SHP77 (cell line): ENCODE data around the gene ZNF30.
"Not testable (repeated sequence)": the region's sequence is repeated elsewhere in the genome, so short reads cannot be mapped to it uniquely, and the experiment has no call there.

Experiments
- DNase-seq, 2 experiments: peaks; one replicate each; lab custom pipeline; 2025; lab: John Stamatoyannopoulos, UW

The ZNF30 gene

DNA sequence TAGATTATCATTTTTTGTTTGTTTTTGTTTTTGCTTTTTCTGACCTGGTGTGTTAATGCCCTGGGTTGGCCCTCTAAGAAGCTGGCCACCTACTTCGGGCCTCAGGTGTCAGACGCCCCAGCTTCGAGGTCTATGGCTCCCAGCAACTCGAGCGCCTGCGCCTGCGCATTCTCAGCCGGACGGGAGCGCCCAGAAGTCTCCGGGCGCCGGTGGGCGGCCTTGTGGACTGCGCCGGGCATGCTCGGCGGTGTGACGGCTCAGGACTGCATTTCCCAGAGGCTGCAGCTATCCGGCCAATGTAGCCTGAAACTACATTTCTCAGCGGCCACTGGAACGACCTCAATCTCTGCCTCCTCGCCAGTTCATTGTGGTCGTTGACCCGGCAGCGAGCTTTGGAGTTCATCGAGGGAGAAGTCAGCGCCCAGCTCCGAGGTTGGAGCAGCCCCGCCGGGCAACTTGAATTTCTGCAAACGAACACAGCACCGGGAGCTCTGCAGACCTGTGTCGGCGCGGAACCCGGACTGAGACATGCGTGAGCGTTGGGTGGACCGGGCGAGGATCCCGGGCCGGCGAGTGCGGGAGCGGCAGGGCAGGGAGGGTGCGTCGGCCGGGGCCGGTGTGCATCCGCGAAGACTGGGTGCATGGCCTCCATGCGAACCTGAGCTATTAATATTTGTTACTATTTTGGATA is at the start of gene ZNF30:
TSS of gene ZNF30 (plus strand) at position 219 of the 691 bp plus-strand sequence. CDS start 3,045 bp downstream, outside the sequence.
- peak; percentile 85 to 90 for DNase-seq

DNA sequence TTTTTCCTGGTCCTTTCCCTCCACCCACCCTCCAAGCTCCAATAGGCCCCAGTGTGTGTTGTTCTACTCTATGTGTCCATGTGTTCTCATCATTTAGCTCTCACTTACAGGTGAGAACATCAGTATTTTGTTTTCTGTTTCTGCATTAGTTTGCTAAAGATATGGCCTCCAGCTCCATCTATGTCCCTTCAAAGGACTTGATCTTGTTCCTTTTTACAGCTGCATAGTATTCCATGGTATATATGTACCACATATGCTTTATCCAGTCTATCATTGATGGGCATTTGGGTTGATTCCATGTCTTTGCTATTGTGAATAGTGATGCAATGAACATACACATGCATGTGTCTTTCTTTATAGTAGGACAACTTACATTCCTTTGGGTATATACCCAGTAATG is 47.1 kb upstream of the ZNF30 start:
- DNase-seq: no peak

DNA sequence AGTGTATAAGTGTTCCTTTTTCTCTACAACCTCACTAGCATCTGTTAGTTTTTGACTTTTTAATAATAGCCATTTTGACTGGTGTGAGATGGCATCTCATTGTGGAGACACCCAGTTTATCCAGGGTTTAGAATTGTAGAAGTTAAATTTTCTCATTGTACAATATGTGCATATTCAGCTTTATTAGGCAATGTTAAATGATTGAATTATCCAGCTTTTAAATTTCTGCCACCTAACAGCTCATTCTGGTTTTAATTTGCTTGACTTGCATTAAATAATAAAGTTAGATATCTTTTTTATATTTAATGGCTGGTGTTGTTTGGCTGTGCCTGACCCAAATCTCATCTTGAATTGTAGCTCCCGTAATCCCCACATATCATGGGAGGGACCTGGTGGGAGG is 46.7 kb upstream of the ZNF30 start:
- no peak for DNase-seq

DNA sequence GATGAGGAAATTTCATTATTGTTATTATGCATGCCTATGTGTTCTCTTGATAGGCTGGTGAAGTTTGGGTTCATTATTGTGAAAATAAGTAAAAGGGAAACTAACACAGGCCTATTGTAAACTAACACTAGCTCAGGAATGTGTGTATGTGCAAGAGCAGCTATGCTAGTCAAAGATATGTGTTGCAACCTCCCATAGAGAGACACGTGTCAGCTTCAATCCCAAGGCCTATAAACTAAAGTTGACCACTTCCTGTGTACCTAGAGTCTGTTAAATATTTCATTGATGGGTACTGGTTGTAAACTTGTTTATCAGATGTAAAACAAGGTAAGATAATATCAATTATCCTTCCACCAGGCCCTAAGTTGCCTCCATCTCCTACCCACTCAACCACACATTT is 44.7 kb upstream of the ZNF30 start:
- no peak for DNase-seq

DNA sequence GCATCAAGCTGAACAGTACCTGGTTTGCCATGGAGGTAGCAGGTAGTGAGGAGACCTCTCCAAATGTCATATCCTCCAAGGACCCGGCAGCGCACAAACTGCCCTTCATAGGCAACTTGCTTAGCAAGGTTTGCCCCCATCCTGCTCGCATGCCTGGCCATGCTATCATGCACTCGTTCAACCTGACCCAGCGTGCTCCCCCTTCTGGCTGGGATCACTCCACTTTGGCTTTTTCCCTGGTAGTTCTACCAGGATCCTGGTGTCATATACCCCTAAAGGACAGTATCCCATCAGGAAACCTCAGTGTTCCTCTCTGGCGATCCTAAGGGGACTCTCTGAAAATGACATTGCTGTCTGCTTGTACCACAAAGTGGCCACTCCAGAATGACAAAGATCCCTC is 38.6 kb upstream of the ZNF30 start:
- DNase-seq: no peak

DNA sequence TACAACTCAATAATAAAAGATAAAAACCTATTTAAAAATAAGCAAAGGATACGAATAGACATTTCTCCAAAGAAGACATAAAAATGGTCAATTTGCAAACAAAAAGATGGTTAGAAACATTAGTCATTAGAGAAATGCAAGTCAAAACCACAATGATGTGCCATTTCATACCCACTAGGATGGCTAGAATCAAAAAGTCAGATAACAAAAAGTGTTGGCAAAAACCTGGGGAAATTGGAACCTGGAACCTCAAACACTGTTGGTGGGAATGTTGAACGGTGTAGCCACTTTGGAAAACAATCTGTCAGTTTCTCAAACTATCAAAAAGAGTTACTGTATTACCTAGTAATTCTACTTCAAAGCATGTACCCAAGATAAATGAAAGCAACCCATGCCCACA is 26.5 kb upstream of the ZNF30 start:
- no peak for DNase-seq

DNA sequence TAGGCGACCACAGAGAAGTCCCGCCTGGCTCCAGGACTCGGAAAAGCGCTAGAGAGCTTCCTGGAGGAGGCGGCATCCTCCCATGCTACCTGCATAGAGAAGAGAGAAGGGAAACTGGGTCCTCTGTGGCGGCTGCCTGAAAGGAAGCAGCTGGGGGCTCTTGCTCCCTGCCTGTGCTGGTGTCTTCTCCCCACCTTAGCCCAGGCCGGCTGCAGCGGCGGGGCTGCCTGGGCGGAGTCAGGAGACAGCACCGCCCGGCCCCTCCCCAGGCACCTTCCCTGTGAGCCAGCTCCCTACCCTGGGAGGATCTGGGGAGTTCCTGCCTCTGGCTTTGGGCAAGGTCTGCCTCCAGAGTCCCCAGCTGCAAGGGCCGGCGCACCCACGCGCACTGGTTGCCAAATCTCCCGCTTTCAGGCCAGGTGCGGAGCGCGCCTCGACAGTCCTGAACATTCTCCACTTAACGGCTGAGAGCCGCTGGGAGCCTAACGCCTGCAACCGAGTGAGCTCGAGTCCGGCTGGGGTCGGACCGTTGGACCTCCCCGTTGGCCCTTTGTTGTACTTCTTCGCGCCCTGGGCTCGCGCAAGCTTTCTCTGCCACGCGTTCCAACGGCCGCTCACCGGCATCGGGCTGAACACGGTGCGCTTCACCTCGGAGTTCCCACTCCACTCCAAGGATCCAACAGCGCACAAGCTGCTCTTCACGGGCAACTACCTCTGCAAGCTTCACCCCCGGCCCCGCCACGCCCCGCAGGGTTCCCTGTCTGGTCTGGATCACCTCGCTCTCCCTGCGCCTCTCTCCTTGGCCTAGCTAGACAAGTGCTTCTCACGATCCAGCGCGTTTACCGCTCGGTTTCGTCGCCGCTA is 21.8 kb upstream of the ZNF30 start:
- DNase-seq: no peak

DNA sequence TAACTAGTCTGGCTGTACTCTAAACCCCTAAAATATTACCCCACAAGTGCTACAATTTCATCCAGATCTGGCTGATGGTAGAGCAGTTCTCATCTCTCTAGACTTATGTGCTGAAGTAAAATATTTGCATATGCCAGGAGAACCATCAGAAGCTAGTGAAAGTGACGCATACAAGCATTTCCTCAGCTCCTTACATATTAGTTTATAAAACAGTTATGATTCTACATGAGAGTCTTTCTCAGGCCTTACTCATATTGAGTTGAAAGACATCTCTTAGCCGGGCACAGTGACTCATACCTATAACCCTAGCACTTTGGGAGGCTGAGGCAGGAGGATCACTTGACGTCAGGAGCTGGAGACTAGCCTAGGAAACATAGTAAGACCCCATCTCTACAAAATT is 15.9 kb upstream of the ZNF30 start:
- no peak for DNase-seq

DNA sequence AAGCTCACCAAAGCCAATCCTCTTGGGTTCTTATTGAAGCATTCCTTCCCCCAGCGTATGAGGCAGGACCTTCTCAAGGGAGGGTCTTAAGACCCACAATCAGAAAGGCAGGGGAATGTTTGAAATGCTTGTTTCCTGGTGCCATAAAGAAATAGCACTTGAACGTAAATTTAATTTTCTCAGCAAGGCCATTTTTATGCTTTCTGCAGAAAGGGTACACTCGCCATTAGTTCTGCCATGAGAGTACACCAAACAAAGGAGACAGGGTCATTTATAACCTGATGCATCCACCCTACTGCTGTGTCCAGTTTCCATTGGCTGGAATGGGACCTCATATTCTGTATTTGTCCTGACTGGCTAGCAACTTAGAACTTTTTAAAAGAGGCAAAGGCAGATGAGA is 9.6 kb upstream of the ZNF30 start:
- not testable (repeated sequence) for DNase-seq

DNA sequence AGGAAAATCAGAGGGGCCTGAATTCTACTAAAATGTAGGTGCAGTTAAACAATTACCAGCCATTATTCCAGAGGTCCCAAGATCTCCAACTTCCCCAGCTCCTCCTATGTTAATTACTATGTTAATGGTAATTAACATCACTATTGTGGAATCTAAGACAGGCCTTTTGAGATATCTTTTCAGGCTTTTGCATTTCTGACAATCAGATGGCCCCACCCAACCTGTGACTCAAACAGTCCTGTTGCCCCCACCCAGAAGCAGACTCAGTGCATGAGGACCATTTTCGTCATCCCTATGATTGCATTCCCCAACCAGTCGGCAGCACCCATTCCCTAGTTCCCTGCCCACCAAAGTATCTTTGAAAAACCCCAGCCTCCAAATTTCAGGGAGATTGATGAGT is 8.5 kb upstream of the ZNF30 start:
- DNase-seq: no peak

DNA sequence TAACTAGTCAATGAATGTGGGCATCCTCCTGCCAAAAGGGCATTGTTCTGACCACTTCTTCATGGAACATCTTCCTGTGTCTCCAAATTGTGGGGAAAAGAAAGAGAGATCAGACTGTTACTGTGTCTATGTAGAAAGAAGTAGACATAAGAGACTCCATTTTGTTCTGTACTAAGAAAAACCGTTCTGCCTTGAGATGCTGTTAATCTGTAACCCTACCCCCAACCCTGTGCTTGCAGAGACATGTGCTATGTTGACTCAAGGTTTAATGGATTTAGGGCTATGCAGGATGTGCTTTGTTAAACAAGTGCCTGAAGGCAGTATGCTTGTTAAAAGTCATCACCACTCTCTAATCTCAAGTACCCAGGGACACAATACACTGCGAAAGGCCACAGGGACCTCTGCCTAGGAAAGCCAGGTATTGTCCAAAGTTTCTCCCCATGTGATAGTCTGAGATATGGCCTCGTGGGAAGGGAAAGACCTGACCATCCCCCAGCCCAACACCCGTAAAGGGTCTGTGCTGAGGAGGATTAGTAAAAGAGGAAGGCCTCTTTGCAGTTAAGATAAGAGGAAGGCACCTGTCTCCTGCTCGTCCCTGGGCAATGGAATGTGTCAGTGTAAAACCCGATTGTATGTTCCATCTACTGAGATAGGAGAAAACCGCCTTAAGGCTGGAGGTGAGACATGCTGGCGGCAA is 6.5 kb upstream of the ZNF30 start:
- DNase-seq: not testable (repeated sequence)

DNA sequence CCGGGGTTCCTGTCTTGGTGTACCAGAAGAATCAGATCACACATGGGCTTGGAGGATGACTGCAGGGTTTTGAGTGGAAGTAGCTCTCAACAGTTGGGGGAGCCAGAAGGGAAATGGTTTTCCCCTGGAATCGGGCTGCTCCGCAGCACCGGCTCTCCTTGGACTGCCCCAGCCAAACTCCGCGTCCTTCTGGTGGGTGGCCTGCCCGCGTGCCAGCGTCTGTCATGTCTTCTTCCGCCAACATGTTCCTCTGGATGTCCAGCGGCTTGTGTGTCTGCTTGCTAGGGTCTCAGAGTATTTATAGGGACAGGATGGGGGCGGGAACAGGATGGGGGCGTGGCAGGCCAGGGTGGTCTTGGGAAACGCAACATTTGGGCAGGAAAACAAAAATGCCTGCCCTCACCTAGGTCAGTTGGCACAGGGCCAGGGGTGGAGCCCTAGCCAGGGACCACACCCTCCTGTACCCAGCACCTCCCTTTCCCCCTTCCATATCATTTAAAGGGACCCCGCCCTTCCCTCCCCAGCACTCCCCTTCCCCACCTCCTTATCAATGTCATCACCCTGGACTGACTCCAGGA is 1.3 kb upstream of the ZNF30 start:
- no peak for DNase-seq

DNA sequence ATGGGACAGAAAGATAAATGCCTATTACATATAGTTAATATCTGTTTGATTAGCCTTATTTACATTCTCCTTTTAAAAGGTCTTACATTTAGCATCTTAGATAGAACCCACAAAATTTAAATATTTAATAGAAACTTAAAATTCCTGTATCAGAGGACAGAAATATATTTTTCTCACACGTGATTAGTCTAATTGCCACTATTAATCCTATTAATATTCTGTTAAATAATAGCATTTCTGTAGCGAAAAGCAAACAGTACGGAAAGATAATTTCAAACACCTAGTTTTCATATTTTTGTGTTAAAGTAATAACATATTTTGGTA is 380 bp upstream of the ZNF30 start:
- DNase-seq: no peak

DNA sequence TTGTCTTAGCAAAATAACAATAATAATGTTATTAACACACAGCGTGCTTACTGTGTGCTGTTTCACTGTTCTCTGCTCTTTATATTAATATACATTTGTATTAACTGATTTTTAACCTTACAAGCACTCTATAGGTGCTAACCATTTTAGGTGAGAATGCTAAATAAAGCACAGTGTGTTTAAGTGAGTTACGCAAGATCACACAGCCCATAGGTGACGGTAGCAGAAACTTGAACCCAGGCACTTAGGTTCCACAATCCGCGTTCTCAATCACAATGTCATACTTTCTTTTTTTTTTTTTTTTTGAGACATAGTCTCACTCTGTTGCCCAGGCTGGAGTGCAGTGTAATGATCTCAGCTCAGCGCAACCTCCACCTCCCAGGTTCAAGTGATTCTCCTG is 5.8 kb downstream of the ZNF30 start:
- DNase-seq: no peak

DNA sequence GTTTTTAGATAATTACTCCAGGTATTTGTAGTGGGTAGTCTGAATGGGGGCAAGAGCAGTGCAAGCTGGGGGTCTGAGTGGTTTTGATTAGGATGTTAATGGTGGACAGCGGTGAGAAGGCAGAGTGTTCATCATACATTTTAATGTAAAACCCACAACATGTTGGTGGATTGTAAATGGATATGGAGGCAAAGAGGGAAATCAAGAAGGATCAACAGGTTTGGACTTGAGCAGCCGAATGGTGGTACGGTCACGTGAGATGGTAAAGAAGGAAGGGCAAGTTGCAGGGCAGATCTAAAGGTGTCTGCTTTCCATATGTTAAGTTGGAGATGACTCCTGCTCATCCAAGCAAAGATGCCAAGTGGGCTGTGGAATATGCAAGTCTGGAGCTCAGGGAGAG is 9.5 kb downstream of the ZNF30 start:
- DNase-seq: no peak

DNA sequence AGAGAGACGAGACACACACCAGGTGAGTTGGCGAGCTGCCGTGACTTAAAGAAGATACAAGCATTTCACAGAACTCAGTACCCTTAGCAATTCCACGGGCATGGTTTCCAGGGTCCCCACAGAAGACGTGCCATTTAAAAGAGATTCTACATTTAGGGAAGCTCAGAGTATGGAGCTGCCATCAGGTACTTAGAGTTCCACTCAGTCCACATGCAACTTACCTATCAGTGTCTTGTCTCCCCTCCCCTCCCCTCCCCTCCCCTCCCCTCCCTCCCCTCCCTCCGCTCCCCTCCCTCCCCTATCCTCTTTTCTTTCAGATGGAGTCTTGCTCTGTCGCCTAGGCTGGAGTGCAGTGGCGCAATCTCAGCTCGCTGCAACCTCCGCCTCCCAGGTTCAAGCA is 12.2 kb downstream of the ZNF30 start:
- DNase-seq: no peak

DNA sequence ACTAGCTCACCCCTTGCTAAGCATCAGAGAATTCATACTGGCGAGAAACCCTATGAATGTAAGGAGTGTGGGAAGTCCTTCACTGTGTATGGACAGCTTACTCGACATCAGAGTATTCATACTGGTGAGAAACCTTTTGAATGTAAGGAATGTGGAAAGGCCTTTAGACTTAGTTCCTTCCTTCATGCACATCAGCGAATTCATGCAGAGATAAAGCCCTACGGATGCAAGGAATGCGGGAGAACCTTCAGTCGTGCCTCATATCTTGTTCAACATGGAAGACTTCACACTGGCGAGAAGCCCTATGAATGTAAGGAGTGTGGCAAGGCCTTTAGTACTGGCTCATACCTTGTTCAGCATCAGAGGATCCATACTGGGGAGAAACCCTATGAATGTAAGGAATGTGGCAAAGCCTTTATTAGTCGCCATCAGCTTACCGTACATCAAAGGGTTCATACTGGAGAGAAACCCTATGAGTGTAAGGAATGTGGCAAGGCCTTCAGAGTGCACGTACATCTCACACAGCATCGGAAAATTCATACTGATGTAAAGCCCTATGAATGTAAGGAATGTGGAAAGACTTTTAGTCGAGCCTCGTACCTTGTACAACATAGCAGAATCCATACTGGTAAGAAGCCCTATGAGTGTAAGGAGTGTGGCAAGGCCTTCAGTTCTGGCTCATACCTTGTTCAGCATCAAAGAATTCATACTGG is 17.3 kb downstream of the ZNF30 start:
- no peak for DNase-seq

DNA sequence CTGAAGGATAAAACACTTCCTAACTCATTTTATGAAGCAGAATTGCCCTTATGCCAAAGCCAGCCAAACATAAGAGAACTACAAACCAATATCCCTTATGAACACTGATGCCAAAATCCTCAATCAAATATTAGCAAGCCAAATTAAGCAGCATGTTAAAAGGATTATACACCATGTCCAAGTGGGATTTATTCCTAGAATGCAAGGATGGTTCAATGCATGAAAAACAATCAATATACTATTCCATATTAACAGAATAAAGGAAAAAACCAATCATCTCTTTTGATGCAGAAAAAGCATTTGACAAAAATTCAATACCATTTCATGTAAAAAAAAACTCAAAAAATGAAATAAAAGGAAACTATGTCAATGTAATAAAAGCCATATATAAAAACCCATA is 26.4 kb downstream of the ZNF30 start:
- no peak for DNase-seq

DNA sequence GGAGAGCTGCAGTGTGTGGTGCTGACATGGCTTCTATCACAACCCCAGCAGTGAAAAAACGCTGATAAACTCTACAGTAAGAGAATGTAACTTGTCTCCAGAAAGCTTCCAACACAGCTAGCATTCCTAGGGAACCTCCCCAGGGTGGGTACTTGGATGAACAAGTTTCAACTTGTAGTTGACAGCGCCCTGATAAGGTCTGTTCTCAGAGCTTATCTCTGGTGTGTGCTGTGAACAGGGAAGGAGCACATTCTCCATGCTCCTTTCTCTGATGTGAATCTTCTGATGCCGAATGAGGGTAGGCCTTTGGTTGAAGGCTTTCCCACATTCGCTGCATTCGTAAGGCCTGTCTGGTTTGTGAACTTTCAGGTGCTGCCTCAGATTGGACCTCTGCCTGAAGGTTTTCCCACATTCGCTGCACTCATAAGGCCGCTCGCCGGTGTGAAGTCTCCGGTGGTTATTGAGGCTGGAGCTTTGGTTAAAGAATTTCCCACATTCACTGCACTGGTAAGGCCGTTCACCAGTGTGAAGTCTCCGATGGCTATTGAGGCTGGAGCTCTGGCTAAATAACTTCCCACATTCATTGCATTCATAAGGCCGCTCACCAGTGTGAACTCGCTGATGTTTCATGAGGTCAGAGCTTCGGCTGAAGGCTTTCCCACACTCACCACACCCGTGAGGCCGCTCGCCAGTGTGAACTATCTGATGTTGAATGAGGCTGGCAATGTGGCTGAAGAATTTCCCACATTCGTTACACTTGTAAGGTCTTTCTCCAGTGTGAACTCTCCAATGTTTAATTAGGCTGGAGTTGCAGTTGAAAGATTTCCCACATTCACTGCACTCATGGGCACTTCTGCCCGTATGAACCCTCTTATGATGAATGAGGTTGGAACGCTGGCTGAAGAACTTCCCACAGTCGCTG is 31.4 kb downstream of the ZNF30 start:
- DNase-seq: no peak

DNA sequence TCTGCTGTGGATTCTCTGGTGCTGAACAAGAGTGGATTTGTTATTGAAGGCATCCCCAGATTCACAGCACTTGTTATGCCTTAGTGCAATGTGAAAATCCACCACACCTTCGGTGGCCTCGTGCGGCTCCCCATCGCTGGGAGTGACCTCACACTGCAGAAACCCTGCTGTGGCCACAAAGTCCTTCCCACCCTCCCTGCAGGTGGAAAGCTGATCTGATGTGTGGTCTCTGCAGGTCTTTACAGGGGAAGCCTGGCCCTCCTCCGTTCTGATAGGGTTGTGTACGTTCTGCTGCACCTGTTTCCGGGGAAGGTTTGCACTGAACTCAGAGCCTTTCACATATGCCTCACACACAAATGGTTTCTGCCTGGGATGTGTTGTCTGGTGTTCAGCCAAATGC is 32.3 kb downstream of the ZNF30 start:
- no peak for DNase-seq
